IPS-NIHi7 (cell line): ENCODE results near the gene APOBEC3H.

Experiments used
- DNase-seq: peaks from one replicate; pipeline ENCODE4 v3.0.0; 2012; ENCODE audit warnings: mixed read lengths; ENCODE audit errors: extremely low spot score

The APOBEC3H gene

DNA sequence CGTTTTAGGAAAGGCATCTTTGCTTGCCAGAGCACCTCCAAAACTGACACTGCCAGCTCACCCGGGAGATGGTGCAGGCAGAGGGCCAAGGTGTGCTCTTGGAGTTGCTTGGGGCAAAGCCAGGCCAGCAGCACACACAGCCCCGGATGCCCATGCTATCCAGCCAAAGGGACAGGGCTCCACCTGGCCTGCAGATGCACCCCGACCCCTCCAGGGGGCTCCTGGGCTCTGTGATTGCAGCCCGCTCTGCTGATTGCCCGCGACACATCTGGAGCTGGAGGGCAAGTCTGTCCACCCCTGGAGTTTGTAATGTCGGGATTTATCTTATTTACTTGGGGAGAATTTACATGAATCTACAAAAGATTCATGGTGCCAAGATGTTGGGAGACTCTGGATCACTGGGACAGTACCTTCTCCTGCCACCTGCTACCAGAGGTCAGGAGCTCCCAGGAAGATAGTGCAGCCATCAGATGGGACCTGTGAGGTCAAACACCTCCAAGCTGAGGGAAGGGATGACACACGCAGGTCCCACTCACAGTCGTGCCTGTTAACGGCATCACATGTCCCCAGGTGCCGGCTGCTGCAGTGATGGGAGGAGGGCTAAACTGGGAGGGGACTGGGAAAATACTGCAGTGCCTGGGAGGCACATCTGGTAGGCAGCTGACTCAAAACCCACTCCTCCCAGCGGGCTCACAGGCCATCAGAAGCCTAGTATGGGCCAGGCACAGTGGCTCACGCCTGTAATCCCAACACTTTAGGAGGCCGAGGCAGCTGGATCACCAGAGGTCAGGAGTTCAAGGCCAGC is 38.2 kb downstream of the APOBEC3H start:
- peak; percentile 92 for DNase-seq

DNA sequence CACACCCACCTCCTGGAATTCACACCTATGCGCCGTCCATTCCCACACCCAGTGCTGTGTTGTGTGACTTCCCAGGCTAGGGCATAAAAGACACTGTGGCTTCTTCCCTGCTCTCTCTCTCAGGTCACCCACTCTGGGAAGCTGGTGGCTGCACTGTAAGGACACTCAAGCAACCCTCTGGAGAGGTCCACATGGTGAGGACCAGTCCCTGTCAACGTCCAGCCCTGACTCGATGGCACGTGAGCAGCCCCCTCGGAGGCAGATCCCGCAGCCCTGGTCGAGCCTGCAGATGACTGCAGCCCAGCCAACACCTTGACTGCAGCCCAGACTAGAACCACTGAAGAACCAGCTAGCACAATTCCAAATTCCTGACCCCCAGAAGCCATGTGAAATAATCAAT is 39.3 kb downstream of the APOBEC3H start:
- no peak for DNase-seq

DNA sequence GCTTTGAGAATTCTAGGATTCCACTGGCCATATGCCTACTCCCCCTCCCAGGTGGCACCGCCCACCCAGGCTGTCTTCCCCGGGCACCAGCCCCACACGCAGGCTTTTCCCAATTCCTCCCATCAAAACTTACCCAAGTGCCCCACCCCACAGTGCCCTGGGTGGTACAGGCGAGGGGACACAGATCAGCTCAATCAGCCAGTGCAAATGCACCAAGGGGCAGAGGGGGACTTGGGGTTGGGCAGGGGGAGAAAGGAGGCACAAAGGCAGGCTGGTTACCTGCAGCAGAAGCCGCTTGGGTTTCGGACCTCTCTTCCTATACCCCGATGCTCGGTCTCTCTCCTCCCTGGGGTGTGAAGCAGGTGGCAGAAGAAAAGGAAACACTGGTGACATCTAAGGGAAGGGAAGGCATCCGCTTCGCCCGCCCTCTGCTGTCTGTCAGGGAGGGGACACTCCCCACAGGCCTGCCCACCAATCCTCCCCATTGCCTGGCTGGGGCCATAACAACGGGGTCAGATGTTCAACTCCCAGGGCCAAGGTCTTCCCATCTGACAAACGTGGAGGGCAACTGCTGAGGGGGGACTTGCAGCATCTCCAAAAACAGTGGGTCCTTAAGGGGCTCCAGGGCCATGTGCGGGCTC is 41.4 kb downstream of the APOBEC3H start:
- no peak for DNase-seq

GRCh38 chr22:39139933-39140332 is 42.9 kb downstream of the APOBEC3H start:
- no peak for DNase-seq

DNA sequence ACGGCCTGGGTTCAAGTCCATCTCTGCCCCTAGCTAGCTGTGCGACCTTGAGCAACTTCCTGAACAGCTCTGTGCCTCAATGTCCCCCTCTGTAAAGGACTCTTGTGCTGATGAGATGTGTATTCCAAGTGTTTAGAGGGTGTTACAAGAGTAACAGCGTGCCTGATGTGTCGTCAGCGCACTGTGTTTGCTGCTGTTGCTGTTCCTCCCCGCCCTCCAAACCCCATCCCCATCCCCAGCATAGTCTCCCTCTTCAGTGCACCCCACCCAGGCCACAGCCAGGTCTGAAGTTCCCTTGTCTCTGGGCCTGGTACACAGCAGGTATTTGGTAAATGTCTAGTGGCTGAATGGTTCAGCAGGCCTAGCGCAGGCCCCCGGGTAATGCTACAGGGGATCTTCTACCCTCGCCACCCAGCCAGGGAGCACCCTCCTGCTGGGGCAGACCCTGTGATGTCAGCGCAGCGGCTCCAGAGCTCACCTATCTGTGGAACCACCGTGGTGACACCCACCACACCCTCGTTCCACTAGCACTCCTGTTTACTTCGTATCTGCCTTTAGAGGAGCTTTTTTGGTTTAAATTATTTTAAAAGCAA is 45.1 kb downstream of the APOBEC3H start:
- DNase-seq: no peak

DNA sequence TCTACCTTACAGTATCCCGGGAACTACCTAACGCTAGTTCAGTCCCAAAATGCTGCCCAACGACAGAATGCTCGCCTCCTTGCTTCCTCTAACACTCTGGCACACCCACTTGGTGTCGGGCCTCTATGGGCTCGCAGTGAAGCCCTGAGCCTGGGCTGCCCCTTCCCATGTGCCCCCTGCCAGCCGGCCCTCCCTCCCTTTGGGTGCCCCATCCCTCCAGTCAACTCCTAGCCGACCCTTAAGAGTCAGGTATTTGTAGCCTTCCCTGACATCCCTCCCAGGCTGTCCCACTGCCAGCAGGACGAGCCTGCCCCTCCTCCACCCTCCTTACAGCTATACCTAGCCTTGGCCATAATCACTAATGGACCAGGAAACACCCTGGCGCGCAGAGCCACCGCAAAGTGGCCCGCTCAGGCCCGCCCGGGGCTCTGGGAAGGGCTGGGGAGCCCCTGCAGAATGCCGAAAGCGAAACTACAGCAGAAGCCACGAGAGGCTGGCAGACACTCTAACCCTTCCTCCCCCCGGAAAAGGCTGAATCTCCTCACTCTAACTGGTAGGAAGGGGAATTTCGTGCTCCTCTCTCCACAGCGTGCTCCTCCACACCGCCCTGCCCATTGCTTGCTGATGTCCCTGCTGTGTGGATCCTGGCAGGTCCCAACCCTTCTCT is 47.2 kb downstream of the APOBEC3H start:
- DNase-seq: no peak

DNA sequence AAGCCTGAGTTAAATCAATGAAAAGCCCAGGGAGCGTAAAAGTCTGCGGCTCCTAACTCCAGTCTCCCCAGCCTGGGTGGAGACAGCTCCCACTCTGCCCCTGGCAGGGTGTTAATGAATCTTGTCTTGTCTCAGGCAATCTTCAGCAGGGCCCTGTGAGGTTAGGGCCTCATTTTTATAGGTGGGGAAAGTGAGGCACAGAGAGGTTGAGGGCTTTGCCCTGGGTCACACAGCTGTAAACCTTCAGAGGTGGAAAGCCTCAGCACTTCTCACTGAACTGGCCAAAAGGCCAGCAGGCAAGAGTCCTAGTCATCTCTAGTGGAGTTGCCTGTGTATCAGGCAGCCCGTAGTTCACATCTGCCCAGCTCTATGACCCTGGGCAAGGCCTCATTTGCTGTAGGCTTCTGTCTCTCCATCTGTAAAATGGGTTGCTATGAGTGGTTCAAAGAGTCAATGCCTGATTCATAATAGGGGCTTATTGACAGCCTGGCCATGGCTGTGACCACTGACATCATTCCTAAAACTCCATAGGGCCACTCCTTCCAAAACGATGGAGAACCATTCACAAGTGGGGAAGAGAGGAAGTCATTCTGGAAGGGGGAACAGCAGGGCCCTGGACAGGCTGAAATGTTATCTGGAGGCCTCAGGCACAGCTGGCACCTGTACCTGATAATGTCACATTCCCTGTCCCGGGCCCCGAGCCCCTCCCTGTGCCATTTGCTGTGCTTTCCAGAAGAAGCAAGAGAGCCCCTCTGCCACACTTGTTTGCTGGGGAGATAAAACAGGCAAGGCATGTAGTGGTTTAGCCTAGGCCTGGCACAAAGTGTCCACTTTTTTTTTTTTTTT is 49.4 kb downstream of the APOBEC3H start:
- no peak for DNase-seq

DNA sequence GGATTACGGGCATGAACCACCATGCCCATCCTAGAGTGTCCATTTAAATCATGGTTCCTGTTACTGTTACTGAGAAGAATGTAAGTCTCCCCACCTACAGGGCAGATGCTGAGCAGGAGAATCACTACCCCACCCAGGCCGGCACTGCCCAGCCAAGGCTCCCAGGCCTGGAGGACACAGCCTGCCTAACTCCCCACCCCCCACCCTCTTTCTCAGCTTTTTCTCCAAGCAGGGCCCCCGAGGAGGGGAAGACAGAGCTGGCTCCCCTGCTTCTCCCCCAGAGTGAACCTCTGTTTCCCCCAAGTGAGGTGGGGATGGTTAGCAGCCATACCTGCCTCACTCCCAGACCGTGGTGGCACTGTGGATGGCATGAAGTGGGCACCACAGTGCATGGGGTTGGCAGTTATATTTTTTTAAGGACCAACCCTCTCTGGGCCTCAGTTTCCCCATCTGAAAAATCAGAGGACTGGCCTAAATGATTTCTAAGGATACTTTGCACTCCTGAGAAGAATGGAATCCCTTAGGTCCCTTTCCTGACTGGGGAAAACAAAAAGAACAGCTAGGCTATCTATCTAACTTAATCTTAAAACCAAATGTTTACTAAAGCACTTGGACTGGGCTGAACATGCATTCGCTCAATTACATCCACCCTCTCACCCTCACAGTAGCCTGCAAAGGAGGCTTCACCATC is 50.4 kb downstream of the APOBEC3H start:
- DNase-seq: no peak

DNA sequence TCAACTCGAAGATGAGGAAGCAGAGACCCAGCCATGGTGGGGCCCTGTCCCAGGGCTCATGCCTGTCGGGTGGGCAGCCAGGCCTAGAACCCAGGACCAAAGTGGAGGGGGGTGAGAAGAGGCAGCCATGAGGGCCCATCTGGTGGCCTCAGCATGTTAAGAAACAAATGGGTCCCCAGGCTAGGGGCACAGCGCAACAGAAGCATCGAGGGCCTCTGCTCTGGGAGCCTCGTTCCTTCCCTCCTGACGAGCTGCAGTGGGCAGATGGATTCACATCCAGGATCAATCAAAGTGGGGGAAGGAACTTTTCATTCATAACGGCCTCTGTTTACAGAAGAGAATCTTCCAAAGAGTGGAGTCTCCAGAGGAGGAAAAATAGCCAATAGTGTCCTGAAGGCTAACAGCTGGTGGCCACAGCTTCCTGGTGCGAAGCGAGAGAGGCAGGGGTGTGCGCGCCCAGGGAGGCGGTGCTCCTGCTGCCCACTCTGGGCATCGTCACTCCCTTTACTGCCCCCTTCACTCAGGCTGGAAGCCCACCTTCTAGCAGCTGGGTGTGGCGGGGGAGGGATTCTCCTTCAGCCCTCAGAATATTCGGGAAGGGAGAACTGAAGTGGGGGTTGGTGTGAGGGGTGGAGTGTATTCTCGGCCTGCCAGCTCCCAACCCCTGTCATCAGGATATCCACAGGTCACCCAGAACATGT is 51.1 kb downstream of the APOBEC3H start:
- no peak for DNase-seq

DNA sequence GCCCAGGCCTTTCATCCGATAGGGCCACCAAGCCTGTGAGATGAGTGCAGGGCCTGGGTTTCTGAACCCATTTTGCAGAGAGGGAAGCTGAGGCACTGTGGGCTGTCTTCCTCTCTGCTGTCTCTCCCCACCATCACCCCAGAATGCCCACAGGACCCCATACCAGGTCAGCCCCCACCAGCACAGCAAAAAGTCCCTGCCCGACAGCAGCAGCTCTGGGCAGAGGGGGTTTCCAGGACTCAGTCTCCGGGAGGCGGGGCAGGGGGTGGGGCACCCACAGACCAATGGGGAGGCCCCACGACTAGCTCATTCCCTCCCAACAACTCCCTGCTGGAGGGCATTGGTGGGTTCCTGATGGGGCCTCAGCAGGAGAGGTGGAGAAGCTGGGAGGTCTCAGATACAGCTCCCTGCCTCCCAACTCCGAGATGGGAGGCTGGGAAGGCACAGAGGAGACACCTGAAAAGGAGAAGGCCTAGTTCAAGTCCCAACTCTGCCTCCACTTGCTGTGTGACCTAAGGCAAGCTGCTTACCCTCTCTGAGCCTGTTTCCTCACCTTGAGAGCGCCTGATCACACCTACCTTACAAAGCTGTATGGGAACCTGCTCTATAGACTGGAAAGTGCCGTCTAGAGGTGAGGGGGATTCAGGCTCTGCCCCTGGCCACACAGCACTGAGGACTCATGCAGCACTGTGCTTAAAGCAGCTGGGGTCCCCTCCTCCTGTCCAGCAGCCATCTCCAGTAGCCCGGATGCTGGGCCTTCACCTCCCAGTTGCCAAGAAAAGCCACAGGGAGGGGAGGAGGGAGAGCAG is 51.9 kb downstream of the APOBEC3H start:
- DNase-seq: peak; percentile 69

GRCh38 chr22:39149915-39150847 is 53.1 kb downstream of the APOBEC3H start:
- DNase-seq: no peak

DNA sequence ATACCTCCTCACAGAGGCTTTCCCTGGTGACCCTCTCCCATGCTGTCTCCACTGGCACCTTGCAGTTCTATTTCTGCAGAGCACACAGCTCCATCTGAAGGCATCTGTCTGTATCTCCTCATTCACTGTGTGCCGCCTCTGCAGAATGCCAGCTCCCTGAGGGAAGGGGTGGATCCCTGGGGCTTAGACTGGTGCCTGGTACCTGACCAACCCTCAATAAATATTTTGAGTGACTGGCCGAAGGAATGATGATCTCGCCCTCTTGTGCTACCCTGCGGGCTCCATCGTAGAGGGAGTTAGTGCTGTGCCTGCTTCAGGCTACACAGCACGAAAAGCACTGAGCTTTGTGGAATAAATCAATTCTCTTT is 53.8 kb downstream of the APOBEC3H start:
- DNase-seq: no peak

GRCh38 chr22:39151329-39151975 is 54.4 kb downstream of the APOBEC3H start:
- no peak for DNase-seq

DNA sequence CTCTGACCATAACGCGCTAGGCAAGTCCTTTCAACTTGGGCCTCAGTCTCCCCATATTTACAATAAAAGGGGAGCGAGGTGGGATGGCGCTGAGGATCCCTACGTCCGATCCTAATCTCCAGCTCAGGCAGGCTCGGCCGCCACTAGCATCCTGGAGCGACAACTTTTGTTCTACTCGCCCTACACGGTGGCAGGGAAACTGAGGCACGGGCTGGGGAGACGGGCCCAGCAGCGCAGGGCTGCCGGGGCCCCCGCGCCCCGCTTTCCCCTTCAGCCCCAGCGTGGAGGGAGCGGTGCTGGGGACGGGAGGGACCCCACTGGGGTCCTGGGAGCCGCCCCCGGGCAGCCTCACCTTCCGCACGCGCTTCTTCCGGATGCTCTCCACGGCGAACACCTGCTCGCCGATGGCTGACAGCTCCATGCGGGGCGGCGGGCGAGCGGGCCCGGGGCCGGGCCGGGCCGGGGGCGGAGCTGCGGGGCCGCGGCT is 55.0 kb downstream of the APOBEC3H start:
- DNase-seq: no peak

DNA sequence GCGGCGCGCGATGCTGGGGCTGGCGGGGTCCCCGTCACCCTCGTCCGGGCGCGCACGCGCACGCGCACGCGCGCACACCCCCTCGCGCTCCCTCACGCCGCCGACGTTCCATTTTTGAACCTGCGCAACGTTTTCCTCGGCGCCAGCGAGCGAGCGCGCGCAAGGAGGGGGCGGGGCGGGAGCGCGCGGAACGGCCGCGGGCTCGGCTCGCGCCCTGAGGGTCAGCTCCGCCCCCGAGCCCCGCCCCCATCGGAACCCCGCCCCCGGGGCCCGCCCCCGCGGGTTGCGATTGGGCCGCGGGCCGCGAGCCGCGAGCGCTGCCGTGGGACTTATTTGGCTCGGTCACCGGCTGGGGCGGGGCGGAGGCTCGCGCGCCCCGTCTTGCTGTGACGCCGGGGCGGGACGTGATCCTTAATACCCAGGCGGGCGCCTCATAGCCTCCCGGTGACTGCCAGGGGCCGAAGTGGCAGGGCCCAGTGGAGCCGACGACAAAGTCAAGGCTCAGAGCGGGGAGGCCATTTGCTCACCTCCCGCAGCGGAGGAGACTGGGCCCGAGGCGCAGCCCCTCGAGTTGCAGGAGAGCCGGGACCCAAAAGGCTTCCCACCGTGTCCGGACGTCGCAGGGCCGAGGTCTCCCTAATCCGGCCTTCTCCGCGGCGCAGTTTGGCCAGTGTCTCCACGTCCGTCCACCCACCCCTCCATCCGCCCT is 55.6 kb downstream of the APOBEC3H start, which contains the start of gene CBX7:
CBX7 (minus strand) TSS at position 170 of the 709 bp plus-strand sequence. CDS start 236 bp downstream, outside the sequence.
- DNase-seq: peak; percentile 94

DNA sequence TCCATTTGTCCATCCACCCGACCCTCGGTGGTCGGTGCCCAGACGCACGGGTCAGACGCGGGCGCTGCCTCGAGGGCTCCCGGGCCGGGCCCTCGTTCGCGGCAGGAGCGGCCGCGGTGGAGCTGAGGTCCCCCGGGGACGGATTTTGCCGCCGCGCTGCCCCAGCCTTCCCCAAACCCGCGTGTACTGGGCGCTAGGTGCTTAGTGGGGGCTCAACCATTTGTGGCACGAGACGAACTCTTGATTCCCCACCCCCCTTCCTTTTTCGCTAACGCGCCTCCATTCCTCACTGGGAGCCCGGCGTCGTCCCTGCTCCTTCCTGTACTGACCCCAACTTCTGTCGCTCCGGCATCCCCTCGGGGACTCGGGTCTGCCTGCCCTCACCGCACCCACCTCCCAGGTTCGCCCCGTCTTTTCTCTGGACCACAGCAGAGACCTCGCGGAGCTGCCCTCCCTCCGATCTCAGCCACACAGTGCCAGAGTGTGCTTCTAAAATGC is 56.2 kb downstream of the APOBEC3H start:
- no peak for DNase-seq
